Ramos (cell line): ENCODE data around the gene SNRPE.
"Not testable (repeated sequence)": the region's sequence is repeated elsewhere in the genome, so short reads cannot be mapped to it uniquely, and the experiment has no call there.

Experiments
- in situ Hi-C: fragments of 300-500 bp; cut with MboI; formaldehyde crosslinking; loops from one replicate; pipeline ENCODE4 v1.14.3; 2022; ENCODE audit warnings: low sequenced_read_pairs; ENCODE audit not compliant: unreplicated experiment

SNRPE gene

GRCh38 chr1:203861379-203862184 lies at the start of gene SNRPE:
TSS of gene SNRPE (plus strand) at chr1:203861599. CDS start at chr1:203861660, 61 bp downstream.
- in situ Hi-C loops: loop anchor here (5.0 to 25.0 kb wide), 2 partner anchors 266 to 501 kb away; partner anchors contain the start of gene PLEKHA6

DNA sequence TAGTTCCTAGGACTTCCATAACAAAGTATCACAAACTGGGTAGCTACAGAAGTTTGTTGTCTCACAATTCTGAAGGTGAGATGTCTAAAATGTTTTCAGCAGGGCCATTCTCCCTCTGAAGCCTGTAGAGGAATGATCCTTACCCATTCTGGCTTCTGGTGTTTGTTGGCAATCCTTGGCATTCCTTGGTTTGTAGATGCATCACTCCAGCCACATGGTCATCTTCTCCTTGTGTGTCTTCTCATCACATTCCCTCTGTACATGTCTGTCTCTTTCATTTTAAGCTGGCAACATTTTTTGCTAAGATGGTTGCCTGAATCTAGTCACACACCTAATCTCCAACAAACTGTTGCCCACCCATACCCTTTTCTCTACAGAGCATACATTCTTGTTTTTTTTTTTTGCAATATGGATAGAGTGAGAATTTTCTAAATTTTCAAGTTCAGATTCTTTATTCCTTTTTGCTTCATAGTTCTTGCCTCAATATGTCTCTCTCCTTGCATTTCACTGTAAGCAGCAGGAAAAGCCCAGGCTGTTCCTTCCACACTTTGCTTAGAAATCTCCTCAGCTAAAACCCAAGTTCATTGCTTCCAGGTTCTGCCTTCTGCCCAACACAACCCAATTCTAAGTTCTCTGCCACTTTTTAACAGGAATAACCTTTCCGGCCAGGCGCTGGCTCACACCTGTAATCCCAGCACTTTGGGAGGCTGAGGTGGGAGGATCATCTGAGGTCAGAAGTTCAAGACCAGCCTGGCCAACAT lies 47.6 kb upstream of the SNRPE start:
- in situ Hi-C loops: no loop called here

DNA sequence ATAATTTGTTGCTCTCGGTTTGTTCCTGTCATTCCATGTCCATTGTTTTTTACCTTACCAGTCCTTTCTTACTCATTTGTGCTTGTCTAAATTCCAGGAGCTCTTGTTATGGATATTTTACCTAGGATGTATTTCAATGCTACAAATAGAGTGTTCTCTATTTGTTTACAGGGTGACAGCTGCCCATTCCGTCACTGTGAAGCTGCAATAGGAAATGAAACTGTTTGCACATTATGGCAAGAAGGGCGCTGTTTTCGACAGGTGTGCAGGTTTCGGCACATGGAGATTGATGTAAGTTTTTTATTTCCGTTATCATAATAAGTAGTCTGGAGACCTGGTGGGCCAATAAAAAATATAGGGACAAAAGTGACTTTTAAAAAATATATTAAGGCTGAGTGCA lies 43.0 kb upstream of the SNRPE start:
- in situ Hi-C loops: no loop called here

DNA sequence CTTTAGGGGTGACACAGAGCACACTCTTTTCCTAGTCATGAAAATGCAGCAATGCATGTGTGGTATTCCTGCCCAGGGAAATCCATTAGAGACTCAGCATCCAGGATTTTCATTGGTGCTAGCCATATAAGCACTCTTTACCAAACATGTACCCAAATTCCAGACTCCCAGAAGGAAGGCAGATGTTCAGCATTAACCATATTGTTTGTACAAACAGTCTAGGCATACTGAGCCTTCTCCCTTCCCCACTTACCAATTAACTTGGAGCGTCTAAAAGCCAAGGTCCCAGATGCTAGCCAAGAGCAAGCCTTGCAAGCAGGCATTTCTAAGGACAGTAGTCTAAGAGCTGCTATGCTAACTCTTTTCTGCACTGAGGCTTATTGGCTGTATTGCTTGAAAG lies 38.1 kb upstream of the SNRPE start:
- in situ Hi-C loops: no loop called here

GRCh38 chr1:203826175-203826574 lies 35.2 kb upstream of the SNRPE start:
- in situ Hi-C loops: no loop called here

GRCh38 chr1:203828002-203828401 lies 33.4 kb upstream of the SNRPE start:
- in situ Hi-C loops: no loop called here

DNA sequence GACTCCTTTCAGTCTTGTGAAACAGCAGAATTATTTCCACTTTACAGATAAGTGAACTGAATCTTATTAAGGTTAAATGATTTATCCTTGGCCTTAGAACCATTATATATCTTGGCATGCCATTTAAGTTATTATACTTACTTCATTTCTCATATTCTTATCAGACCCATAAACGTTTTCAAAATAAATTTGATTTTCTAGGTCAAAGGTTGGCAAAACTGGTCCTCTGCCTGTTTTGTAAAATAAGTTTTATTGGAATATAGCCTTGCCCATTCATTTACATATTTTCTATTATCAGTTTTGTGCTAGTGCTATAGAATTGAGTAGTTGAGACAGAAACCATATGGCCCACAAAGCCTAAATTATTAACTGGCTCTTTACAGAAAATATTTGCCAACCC lies 32.9 kb upstream of the SNRPE start:
- in situ Hi-C loops: no loop called here

- in situ Hi-C loops: not testable (repeated sequence)
Measured at GRCh38 chr1:203829247-203829646, 32.2 kb upstream of the SNRPE start.

DNA sequence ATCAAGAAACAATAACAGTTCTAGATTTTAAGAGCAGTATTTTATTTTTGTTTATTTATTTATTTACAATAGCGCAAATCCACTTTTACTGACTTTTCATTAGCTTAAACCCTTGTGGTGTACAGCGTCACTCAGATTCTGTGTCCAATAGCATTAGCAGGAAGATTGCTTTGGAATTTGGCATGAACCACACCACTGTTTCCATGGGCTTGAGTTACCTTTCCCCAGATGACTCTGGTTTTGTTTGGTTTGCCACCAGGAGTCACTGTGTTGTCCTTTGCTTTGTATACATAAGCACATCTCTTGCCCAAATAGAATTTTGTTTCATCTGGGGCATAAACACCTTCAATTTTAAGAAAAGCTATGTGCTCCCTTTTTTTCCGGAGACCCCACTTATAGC lies 25.9 kb upstream of the SNRPE start:
- in situ Hi-C loops: no loop called here

- in situ Hi-C loops: no loop called here
Measured at GRCh38 chr1:203839081-203839480, 22.3 kb upstream of the SNRPE start.

DNA sequence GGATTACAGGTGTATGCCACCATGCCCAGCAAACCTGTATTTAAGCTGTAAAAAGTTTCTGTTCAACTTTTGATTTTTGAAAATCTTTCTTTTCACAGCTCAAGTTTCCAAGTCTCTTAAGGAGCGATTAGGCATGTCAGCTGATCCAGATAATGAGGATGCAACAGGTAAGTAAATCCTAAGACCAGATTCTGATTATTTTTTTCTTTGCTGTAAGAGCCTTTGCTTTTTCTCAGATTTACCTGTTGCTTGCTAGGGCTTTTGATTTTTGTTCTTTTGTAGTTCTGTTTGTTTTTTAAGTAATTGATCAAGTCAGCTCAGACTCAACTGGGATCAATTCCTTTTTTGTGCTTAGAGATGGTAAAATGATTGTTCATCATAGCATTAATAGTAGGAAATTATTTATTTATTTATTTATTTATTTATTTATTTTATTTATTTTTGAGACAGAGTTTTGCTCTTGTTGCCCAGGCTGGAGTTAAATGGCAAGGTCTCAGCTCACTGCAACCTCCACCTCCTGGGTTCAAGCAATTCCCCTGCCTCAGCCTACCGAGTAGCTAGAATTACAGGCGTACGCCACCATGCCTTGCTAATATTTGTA lies 21.1 kb upstream of the SNRPE start:
- in situ Hi-C loops: no loop called here

DNA sequence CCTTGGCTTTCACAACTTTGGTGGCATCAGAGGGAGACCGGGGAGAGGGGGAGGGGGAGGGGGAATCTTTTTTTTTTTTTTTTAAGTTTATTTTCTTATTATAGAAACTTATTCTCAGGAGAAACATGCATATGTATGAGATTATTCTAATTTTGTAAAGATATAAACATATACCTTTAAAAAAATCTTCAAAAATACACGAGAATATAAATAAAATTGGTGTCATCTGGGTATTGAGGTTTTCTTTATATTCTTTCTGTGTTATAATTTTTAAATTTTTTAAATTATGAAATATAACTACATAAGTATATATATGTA lies 18.9 kb upstream of the SNRPE start:
- in situ Hi-C loops: no loop called here

DNA sequence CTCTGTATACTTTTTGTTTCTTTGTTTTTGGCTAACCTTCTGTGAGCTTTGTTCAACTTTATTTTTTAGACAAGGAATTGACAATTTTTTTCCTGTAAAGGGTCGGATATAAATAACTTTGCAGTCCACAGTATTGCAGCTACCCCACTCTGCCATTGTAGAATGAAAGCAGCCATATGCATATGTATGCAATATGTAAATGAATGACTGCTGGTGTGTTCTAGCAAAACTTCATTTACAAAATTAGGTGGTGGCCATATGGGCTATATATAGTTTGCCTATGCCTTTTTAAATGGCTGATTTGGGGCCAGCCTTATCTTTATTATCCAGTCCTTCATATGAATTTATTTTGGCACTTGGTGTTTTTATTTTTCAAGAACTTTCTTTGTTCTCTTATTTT lies 18.0 kb upstream of the SNRPE start:
- in situ Hi-C loops: no loop called here

DNA sequence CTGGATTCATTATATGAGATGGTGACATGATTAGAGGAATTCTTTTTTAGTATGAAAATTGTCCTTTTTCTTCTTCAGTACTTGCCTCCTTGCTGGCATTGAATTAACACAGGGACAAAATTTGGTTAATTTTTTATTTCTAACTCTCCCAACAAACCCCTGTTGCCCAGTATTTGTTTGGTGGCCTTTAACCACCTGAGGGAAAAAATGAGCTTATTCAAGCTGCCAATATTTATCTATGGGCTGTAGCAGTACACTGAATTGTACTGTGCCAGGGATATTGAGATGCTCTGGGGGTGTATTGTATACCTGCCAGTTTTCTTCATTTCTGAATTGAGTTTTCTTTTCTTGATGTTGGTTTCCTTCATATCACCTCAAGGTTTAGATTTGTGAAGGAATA lies 8.3 kb upstream of the SNRPE start:
- in situ Hi-C loops: loop anchor here (25.0 kb wide), 1 partner anchor 509 kb away; the partner anchor contains the start of gene PLEKHA6

DNA sequence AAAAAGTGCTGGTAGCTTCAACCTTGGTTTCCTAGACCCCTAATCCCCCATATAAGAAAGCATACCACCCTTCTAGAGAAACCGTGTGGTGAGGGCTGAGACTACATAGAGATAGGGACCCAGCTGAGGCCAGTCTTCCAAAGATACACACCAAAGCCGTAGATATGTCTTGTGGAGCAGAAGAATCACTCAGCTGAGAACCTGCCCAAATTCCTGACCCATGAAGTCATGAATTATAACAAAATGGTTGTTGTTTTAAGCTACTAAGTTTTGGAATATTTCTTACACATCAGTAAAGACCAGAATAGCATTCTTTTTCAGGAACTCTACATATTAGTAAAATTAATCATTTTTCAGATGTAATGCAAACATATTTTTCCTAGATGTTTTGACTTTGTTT lies 3.3 kb upstream of the SNRPE start:
- in situ Hi-C loops: loop anchor here (25.0 kb wide), 1 partner anchor 504 kb away; the partner anchor contains the start of gene PLEKHA6

GRCh38 chr1:203858975-203859374 lies 2.4 kb upstream of the SNRPE start:
- in situ Hi-C loops: loop anchor here (25.0 kb wide), 1 partner anchor 503 kb away; the partner anchor contains the start of gene PLEKHA6

GRCh38 chr1:203860396-203861025 lies 888 bp upstream of the SNRPE start:
- in situ Hi-C loops: loop anchor here (5.0 to 25.0 kb wide), 2 partner anchors 267 to 502 kb away; partner anchors contain the start of gene PLEKHA6

GRCh38 chr1:203867802-203868201 lies 6.4 kb downstream of the SNRPE start:
- in situ Hi-C loops: loop anchor here (25.0 kb wide), 1 partner anchor 494 kb away; the partner anchor contains the start of gene PLEKHA6

DNA sequence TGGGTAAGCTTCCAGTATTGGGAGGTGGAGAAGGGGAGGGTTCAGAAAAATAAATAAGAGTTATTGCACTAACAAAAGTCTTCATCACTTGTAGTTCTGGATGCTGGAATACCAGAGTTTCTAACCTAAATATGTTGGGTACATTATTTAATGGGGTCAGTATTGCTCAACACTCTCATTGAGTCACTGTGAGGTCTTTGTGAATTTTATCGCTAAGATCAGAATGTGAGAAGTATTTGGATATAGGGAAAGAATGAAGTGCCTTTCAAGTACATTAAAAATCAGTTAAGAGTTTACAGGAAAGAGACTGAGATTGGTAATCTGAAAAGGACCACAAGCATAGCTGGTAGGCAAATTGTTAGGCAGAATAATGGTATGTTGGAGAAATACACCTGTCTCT lies 8.8 kb downstream of the SNRPE start:
- in situ Hi-C loops: loop anchor here (25.0 kb wide), 1 partner anchor 492 kb away; the partner anchor contains the start of gene PLEKHA6
